ENCODE data around the gene ZNF524.
A peak's percentile ranks its signal among the peaks of the same experiment; 100 is the strongest.

Gene ZNF524

DNA sequence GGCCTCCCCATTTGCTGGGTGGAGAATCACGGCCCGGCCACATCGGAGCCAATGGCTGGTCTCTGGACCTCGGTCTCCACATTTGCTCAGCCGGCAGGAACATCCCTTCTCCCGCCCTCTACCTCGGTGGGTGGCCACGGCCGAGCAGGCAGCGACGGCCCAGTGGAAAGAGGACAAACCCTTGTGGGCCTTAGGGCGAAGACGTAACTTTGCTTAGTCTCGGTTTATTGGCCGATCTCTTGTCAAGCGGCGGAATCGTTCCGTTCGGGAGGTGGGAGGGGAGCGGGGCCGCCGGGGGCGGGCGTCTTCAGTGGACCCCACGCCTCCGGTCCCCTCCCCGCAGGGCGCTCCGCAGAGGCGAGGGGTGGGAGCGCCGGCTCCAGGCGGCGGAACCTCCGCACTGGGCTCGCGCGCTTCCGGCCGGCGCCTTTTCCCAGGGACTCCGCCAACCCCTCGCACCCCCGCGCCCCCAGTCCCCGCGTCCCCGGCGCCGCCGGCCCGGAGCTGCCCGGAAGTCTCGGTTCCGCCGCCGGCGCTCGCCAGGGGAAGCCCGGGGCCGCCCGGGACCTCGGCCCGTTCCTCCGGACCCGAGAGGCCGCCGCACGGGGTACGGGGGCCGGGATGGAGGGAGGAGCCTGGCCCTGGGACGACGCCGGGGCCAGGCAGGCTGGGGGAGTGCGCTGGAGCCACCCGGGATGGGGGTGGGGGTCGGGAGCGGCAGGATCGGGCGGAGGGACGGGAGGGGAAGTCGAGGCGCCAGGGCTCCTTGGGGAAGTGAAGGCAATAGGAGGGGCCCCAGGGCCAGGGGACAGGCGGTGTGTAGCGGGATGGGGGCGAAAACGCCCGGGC, 40.7 kb downstream of the ZNF524 start, which contains the start of gene ZNF580:
Gene ZNF580, plus strand, starts transcription at position 426 of the 849 bp plus-strand sequence. CDS start 1,507 bp downstream, outside the sequence.
- DNase-seq (ENCODE audit: low spot score), result peak; percentile 81
- TF ChIP-seq, protein P1, sequence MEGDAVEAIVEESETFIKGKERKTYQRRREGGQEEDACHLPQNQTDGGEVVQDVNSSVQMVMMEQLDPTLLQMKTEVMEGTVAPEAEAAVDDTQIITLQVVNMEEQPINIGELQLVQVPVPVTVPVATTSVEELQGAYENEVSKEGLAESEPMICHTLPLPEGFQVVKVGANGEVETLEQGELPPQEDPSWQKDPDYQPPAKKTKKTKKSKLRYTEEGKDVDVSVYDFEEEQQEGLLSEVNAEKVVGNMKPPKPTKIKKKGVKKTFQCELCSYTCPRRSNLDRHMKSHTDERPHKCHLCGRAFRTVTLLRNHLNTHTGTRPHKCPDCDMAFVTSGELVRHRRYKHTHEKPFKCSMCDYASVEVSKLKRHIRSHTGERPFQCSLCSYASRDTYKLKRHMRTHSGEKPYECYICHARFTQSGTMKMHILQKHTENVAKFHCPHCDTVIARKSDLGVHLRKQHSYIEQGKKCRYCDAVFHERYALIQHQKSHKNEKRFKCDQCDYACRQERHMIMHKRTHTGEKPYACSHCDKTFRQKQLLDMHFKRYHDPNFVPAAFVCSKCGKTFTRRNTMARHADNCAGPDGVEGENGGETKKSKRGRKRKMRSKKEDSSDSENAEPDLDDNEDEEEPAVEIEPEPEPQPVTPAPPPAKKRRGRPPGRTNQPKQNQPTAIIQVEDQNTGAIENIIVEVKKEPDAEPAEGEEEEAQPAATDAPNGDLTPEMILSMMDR (IDR thresholded peaks at IDR 0.05; ENCODE audit: extremely low read depth, missing control alignments), result no peak

GRCh38 chr19:55641426-55642152, 41.5 kb downstream of the ZNF524 start:
- TF ChIP-seq, protein P1 (IDR thresholded peaks at IDR 0.05; ENCODE audit: extremely low read depth, missing control alignments), result no peak
- peak; percentile 62 for DNase-seq (ENCODE audit: low spot score)

DNA sequence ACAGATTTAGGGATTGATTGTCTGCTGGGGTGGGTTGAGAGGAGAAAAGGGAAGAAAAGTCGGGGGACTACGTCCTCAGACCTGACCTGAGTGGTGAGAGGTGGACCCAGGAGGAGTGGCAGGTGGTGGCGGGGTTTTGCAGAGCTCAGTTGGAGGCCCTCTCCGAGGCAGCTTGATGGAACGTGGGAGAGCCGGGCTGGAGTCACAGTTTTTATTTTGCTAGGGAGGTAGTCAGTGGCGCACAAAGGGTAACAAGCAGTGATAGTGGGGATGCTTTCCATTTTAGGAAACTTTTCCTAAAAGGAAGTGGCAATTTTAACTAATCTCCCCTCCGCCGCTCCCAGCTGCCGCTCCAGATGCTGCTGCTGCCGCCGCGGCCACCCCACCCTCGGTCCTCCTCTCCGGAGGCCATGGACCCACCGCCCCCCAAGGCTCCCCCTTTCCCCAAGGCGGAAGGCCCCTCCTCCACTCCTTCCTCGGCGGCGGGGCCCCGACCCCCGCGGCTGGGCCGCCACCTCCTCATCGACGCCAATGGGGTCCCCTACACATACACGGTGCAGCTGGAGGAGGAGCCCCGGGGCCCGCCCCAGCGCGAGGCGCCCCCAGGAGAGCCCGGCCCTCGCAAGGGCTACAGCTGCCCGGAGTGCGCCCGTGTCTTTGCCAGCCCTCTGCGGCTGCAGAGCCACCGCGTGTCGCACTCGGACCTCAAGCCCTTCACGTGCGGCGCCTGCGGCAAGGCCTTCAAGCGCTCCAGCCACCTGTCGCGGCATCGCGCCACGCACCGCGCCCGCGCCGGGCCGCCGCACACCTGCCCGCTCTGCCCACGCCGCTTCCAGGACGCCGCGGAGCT, 42.3 kb downstream of the ZNF524 start:
- TF ChIP-seq, protein P1 (IDR thresholded peaks at IDR 0.05; ENCODE audit: extremely low read depth, missing control alignments), result no peak
- DNase-seq (ENCODE audit: low spot score), result no peak

DNA sequence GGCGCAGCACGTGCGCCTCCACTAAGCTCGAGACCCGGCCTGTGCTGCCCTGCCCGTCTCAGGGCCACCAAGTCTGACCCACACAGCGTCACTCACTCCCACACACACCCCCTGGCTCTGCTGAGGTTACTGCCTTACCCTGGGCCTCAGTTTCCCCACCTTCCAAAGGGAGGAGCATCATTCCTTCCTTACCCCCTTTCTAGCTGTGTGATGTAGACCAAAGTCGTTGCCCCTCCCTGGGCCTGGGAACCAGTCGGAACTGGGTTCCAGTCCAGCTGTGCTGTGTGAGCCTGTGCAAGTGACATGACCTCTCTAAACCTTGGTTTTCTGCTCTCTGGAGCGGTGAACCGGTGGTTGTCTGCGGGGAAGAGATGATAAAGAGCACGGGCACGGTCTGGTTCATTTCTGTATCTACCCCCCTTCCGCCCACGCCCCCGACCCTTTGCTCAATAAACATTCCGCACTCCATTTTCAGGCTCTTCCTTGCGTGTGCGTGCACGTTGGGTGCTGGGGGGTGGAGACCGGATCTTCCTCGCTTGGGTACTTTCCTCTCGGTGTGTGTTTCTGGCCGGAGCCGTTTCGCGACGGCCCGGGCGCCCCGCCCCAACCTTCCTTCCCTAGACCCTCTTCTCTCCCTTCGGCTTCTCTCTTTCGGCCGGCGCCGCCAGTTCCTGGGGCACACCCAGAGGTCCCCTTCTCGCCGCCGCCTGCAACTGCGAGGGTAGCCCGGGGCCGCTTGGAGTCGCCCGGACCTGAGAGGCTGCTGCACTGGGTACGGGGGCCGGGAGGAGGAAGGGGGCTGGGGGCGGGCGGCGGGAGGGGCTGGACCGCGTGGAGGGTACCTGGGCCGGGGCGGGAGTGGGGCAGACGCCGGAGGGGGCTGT, 43.2 kb downstream of the ZNF524 start, which contains the start of gene ZNF581:
Gene ZNF581, plus strand, starts transcription at position 647 of the 884 bp plus-strand sequence. CDS start 923 bp downstream, outside the sequence.
- TF ChIP-seq, protein P1 (IDR thresholded peaks at IDR 0.05; ENCODE audit: extremely low read depth, missing control alignments), result no peak
- DNase-seq (ENCODE audit: low spot score), result peak; percentile 90

DNA sequence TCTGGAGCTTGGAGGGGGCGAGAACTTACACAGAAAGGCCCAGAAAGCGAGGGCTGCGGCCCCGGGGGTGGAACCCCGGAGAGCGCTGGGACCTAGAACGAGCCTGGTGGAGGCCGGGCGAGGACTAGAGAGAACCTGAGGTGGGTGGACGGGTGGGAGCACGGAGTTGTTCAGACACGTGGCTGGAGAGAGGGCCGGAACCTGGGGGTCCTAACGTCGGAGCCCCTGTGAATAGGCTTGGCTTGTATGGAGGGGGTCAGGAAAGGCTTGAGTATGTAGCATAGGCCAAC, 43.7 kb downstream of the ZNF524 start:
- TF ChIP-seq, protein P1 (IDR thresholded peaks at IDR 0.05; ENCODE audit: extremely low read depth, missing control alignments), result no peak
- no peak for DNase-seq (ENCODE audit: low spot score)

- DNase-seq (ENCODE audit: low spot score), result no peak
- TF ChIP-seq, protein P1 (IDR thresholded peaks at IDR 0.05; ENCODE audit: extremely low read depth, missing control alignments), result no peak
These were observed 44.2 kb downstream of the ZNF524 start for GRCh38 chr19:55644191-55644833.
